Esophagus muscularis mucosa (tissue), 4 donors: ENCODE results near the gene TAGAP.

Source experiments
- CTCF ChIP-seq, 3 experiments: fragments of 200-600 bp in 2 of 3; fragments of 450-650 bp in 1 of 3; sonication (generic) in 2 of 3; IDR thresholded peaks; one replicate each; pipeline ENCODE4 v1.5.1; 2017 to 2019; ENCODE audit warnings: antibody characterized with exemption in 3 of 3, mild to moderate bottlenecking in 2 of 3, moderate library complexity in 1 of 3
- EP300 ChIP-seq: sonication (generic); formaldehyde crosslinking; IDR thresholded peaks from one replicate; pipeline ENCODE4 v1.6.1; 2017; ENCODE audit warnings: antibody characterized with exemption
- POLR2A ChIP-seq: fragments of 450-650 bp; IDR thresholded peaks from one replicate; pipeline ENCODE4 v1.6.1; 2017; ENCODE audit warnings: antibody characterized with exemption, moderate library complexity, mild to moderate bottlenecking, low read depth

- TF ChIP-seq CTCF (IDR thresholded peaks at IDR 0.05) (no peak), POLR2A (no peak), EP300 (no peak)
These were observed 47.9 kb downstream of the TAGAP start for GRCh38 chr6:158996856-158997255.
